Stimulated activated CD4-positive, alpha-beta T cell treated with anti-CD3 and anti-CD28 coated beads, Interleukin-2, amount 100 ng/mL, for 24 hours (primary cell): Measurements from ENCODE around the gene GATA3.

Source experiments
- DNase-seq, 2 donors: peaks; one replicate each; pipeline ENCODE4 v3.0.0-alpha.2; 2020

The GATA3 gene

GRCh38 chr10:8051109-8051821, 3.2 kb upstream of the GATA3 start:
- no peak for DNase-seq

- DNase-seq: no peak
These were observed 2.6 kb upstream of the GATA3 start for GRCh38 chr10:8051851-8052257.

- DNase-seq: no peak
These were observed 2.0 kb upstream of the GATA3 start for GRCh38 chr10:8052341-8052955.

GRCh38 chr10:8052956-8053445, 1.5 kb upstream of the GATA3 start:
- no peak for DNase-seq

GRCh38 chr10:8053446-8054243, 843 bp upstream of the GATA3 start:
- peak; percentile 97 to 99 for DNase-seq

GRCh38 chr10:8054244-8054493, 319 bp upstream of the GATA3 start:
- no peak for DNase-seq

GRCh38 chr10:8055420-8056349, 1.2 kb downstream of the GATA3 start:
- DNase-seq: no peak

GRCh38 chr10:8056378-8056777, 1.9 kb downstream of the GATA3 start:
- no peak for DNase-seq

GRCh38 chr10:8056871-8057331, 2.4 kb downstream of the GATA3 start:
- peak in 1 of 2 donors; percentile 61 for DNase-seq

GRCh38 chr10:8057636-8058273, 3.3 kb downstream of the GATA3 start:
- DNase-seq: no peak

GRCh38 chr10:8058274-8059111, 4.0 kb downstream of the GATA3 start:
- DNase-seq: no peak

- DNase-seq: no peak
These were observed 4.9 kb downstream of the GATA3 start for GRCh38 chr10:8059191-8059936.

GRCh38 chr10:8060010-8060703, 5.7 kb downstream of the GATA3 start:
- DNase-seq: peak; percentile 72 to 75

GRCh38 chr10:8060704-8061121, 6.2 kb downstream of the GATA3 start:
- DNase-seq: no peak

GRCh38 chr10:8061274-8062211, 7.1 kb downstream of the GATA3 start:
- peak in 1 of 2 donors; percentile 57 for DNase-seq

- no peak for DNase-seq
These were observed 8.8 kb downstream of the GATA3 start for GRCh38 chr10:8063128-8063908.

GRCh38 chr10:8063935-8064334, 9.4 kb downstream of the GATA3 start:
- no peak for DNase-seq

GRCh38 chr10:8064436-8064835, 9.9 kb downstream of the GATA3 start:
- DNase-seq: no peak
